IPS DF 6.9 (cell line): Measurements from ENCODE around the gene ACADS.

Experiments used
- DNase-seq: peaks from one replicate; pipeline ENCODE4 v3.0.0-alpha.2; 2013; ENCODE audit warnings: low read depth, low spot score
- H3K27ac ChIP-seq: one replicate; pipeline ENCODE4 v1.5.1; 2013; ENCODE audit warnings: low read length, control low read depth
- H3K27me3 ChIP-seq: 2 replicates; pipeline ENCODE4 v1.6.1; 2013; ENCODE audit warnings: mild to moderate bottlenecking, low read length; ENCODE audit not compliant: control insufficient read depth, insufficient read depth
- H3K36me3 ChIP-seq: 2 replicates; pipeline ENCODE4 v1.6.1; 2013; ENCODE audit warnings: low read length; ENCODE audit not compliant: control insufficient read depth, insufficient read depth
- H3K4me1 ChIP-seq: 2 replicates; pipeline ENCODE4 v1.6.1; 2013; ENCODE audit warnings: low read length; ENCODE audit not compliant: control insufficient read depth, insufficient read depth
- H3K4me3 ChIP-seq: 2 replicates; pipeline ENCODE4 v1.5.1; 2013; ENCODE audit warnings: mild to moderate bottlenecking, low read length
- H3K9me3 ChIP-seq: 2 replicates; pipeline ENCODE4 v1.6.1; 2013; ENCODE audit warnings: low read length, inconsistent platforms; ENCODE audit not compliant: control insufficient read depth, insufficient read depth
- WGBS: extraction: QIAGEN DNeasy Blood & Tissue Kit; methylation state at CpG from one replicate; pipeline ENCODE4 v1.1.7; 2013; ENCODE audit warnings: mixed read lengths, missing lambda C conversion rate; ENCODE audit not compliant: insufficient read length, insufficient coverage; 5-methylcytosine and 5-hydroxymethylcytosine counted together

Gene ACADS

DNA sequence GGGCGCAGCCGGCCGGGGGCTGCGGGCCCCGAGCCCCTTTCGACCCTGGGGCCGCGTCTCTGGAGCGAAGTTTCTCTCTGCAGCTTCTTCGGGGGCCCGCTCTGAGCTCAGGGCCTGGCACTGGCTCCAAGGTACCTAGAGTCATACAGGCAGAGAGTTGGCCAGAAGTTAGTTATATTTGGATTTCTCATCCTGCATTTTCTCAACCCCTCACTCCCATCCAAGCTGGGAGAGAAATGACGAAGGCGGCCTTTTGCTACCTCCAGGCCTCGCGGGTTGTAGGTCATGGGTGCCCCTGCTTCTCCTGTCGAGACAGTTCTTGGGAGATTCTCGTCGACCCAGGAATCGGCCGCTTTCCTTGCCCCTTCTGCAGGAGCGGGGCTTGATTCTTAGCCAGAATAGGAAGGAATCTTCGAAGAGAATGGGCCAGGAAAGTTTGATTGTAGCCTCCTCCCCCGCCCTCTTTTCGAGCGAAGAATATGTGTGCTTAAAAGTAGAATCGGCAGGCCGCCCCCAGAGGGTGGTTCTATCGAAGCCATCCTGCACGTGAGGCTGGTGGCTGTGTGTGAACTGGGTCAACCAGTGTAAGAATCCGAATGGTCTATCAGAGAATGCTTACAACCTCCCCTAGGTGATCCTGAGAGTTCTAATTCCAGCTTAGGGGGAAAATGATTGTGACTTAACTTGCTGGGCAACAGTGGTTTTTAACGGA lies 37.9 kb upstream of the ACADS start:
- H3K9me3 ChIP-seq = no peaks in the 10 kb centered on the region
- no peaks in the 10 kb centered on the region for H3K27me3 ChIP-seq
- peak overlapping the region; percentile 95 for H3K4me3 ChIP-seq
- no peak overlapping the region for H3K27ac ChIP-seq
- peaks cover 1% of the 10 kb centered on the region; the same call in 1 of the 2 replicates for H3K4me1 ChIP-seq
- no peak for DNase-seq
- H3K36me3 ChIP-seq = no peaks in the 10 kb centered on the region
- WGBS = no CpG with 5 or more reads among the region's 31 CpGs

DNA sequence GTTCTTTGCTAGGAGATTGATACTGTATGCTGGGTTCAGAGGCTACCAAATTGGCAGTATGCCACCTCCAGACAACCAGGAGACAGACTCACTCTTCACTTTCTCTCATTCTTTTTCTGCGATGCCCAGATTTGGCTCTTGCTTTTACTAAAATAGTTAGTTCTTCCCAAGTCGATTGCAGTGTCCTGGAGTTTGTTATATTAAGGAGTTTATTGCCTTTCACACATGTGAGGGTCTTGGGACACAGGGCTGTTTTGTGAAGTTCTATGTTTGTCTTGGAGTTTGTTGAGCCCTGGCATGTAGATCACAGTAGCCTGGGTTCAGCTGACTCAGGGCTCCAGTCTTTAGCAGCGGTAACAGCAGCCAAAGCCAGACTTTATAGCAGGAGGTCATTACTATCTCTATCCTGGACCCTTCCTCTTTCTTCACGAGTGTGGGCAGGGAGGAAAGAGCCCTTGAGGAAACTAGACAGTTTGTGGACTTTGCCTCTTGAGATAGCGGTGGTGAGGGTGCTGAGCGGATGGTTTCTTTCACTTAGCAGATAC lies 37.0 kb upstream of the ACADS start:
- Histone ChIP-seq H3K27ac (no peak overlapping the region), H3K9me3 (no peaks in the 10 kb centered on the region), H3K4me1 (peaks cover 3% of the 10 kb centered on the region), H3K27me3 (no peaks in the 10 kb centered on the region), H3K36me3 (no peaks in the 10 kb centered on the region), H3K4me3 (peak overlapping the region; percentile 7; the same call in 1 of the 2 replicates)
- no peak for DNase-seq
- no CpG with 5 or more reads among the region's 6 CpGs for WGBS

DNA sequence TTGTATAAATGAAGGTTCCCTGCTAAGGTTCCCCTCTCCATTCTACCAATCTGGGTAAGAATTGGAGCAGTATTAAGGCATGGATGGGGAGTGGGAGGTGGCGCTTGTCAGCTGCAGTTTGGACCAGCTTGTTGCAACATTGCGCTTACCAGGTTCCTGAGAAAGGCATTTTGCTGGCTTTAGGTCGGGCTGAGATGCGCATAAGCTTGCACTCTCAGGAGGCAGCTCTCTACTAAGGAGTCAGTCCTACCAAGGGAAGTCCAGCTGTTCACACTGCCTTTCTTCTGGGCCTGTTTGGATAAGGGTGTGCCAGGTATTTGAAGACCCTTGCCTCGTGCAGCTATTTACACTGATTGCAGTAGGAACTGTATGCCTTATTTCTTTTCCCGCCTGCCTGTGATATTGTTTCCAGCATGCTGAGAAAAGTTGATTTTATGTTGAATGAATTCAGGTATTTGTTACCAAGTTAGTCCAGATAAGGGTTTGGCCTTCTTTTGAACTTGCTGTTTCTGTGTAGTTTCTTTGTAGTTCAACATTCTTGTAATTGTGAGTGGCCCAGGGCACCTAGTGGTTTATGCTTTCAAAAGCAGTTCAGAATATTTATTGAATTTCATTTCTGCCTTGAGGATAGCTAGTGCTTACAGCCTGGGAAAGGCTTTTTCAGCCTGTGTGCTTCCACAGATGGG lies 36.1 kb upstream of the ACADS start:
- no peak overlapping the region for H3K4me3 ChIP-seq
- H3K27ac ChIP-seq = no peak overlapping the region
- H3K27me3 ChIP-seq = no peaks in the 10 kb centered on the region
- peaks cover 3% of the 10 kb centered on the region for H3K4me1 ChIP-seq
- no CpG with 5 or more reads among the region's 6 CpGs for WGBS
- no peaks in the 10 kb centered on the region for H3K9me3 ChIP-seq
- peaks cover 4% of the 10 kb centered on the region; the same call in 1 of the 2 replicates for H3K36me3 ChIP-seq
- no peak for DNase-seq

DNA sequence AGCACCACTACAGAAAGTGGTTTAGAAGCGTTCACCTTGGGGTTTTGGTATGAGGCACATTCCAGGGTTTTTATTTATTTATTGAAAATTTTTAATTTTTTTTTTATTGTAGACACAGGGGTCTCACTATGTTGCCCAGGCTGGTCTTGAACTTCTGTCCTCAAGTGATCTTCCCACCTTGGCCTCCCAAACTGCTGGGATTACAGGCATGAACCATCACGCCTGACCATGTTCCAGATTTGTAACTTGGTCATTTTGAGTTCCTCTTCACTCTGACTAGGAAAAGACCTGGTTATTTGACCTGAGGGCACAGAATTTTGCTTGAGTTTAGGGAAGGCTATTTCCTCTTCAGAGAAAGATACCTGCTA lies 35.6 kb upstream of the ACADS start:
- H3K27ac ChIP-seq = no peak overlapping the region
- no CpG with 5 or more reads among the region's 2 CpGs for WGBS
- no peak overlapping the region for H3K4me3 ChIP-seq
- H3K4me1 ChIP-seq = peaks cover 3% of the 10 kb centered on the region
- no peak for DNase-seq
- no peaks in the 10 kb centered on the region for H3K27me3 ChIP-seq
- H3K36me3 ChIP-seq = peaks cover 9% of the 10 kb centered on the region; the same call in 1 of the 2 replicates
- H3K9me3 ChIP-seq = no peaks in the 10 kb centered on the region

DNA sequence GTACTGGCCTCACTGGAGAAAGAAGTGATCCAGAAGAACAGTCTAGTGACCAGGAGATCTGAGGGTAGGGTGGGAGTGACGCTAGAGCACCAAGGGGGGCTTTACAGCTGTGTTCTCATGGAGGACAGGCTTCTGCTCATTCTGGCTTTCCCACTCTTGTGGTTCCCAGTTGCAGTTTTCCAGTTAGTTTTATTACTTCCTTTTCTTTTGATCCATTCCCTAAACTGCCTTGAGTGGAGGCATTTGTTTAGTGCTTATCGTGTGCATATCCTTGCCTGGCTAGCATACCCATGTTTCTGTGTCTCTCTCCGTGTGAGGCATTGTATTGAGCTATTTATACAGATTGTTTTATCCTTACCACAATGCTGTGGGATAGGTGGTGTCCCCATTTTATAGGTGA lies 34.6 kb upstream of the ACADS start:
- Histone ChIP-seq H3K27ac (no peak overlapping the region), H3K27me3 (no peaks in the 10 kb centered on the region), H3K36me3 (peaks cover 14% of the 10 kb centered on the region; the same call in 1 of the 2 replicates), H3K4me1 (peaks cover 3% of the 10 kb centered on the region), H3K9me3 (no peaks in the 10 kb centered on the region), H3K4me3 (no peak overlapping the region)
- no peak for DNase-seq
- WGBS = no CpG with 5 or more reads among the region's 3 CpGs

DNA sequence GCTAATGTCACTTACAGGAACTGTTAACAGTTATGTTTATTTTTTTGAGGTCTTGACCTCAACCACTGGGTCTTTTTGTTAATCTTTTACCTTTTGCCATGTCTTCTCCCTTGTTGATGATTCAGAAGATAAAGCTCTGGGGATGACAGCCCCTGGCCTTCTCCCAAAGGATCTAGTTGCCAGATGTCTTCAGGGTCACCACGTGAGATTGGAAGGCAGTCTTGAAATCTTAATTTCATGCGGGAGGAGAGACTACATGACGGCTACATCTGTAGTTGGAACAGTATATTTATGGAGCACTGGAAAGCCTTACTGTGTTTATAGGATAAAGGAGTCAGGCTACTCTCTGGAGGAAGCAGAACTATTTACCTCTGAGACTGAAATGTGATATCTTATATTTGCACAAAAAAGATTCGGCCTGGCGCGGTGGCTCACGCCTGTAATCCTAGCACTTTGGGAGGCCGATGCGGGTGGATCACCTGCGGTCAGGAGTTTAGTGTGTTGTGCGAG lies 33.0 kb upstream of the ACADS start:
- Histone ChIP-seq H3K4me3 (no peak overlapping the region), H3K27ac (no peak overlapping the region), H3K36me3 (peaks cover 21% of the 10 kb centered on the region; the same call in 1 of the 2 replicates), H3K9me3 (no peaks in the 10 kb centered on the region), H3K4me1 (peaks cover 3% of the 10 kb centered on the region), H3K27me3 (no peaks in the 10 kb centered on the region)
- no peak for DNase-seq
- no CpG with 5 or more reads among the region's 11 CpGs for WGBS

DNA sequence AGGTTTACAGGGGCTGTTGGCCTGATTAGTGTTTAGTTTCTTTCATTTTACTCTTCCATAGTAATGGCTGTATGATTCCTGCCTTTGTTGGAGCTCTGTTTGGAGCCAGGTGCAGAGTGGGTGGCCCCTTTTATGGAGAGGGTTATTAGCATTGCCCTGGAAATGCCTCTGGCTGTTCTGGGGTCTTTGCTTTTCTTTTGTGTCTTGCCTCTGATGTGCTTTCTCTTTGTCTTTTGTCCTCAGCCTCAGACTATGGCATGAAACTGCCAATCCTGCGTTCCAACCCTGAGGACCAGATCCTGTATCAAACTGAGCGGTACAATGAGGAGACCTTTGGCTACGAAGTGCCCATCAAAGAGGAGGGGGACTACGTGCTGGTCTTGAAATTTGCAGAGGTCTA lies 31.8 kb upstream of the ACADS start:
- no peak overlapping the region for H3K27ac ChIP-seq
- H3K4me3 ChIP-seq = no peak overlapping the region
- H3K4me1 ChIP-seq = peaks cover 3% of the 10 kb centered on the region
- H3K27me3 ChIP-seq = no peaks in the 10 kb centered on the region
- WGBS = no CpG with 5 or more reads among the region's 4 CpGs
- H3K36me3 ChIP-seq = peaks cover 28% of the 10 kb centered on the region
- no peak for DNase-seq
- no peaks in the 10 kb centered on the region for H3K9me3 ChIP-seq

DNA sequence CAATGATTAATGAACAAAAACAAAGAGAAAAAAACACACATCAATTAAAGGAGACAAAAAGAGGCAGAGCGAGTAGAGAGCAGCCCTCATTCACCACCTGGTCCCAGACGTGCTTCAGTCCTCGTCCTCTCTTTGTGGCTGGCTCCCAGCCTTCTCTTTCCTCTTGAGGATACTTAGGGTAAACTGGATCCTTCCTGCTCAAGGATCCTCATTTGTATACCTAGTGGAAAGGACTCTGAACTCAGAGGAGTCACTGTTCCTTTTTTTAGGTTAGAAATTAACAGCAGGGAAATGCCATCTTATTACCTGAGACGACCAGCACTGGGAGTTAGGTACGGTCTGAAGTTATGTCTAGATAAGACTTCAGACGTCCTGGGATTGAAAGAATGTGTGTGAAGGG lies 29.0 kb upstream of the ACADS start:
- H3K27ac ChIP-seq = no peak overlapping the region
- DNase-seq = no peak
- 100% methylated on average over 1 of the region's 6 CpGs for WGBS
- no peaks in the 10 kb centered on the region for H3K9me3 ChIP-seq
- H3K4me3 ChIP-seq = no peak overlapping the region
- peaks cover 43% of the 10 kb centered on the region for H3K36me3 ChIP-seq
- H3K4me1 ChIP-seq = peaks cover 3% of the 10 kb centered on the region
- H3K27me3 ChIP-seq = no peaks in the 10 kb centered on the region

DNA sequence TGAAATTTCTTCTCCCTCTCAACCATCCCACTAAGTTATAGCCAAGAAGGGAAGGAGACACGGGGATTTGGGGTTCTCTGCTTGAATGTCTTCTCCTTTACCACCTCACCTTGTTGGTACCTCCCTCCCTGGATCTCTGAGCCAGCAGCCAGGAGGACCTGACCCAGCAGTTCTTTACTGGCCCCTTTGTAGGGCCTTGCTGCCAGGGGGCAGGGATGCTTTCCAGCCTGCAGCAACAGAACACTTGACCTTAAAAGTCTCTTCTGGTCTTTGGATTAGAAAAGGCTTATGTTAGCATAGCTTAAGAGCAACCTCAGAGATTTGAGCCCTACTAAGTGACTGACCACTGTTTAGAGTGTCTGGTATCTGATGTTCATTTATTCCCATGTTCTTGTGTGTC lies 28.3 kb upstream of the ACADS start:
- WGBS = no CpG with 5 or more reads among the region's 1 CpG
- Histone ChIP-seq H3K27ac (no peak overlapping the region), H3K4me1 (peaks cover 3% of the 10 kb centered on the region), H3K27me3 (no peaks in the 10 kb centered on the region), H3K4me3 (no peak overlapping the region), H3K36me3 (peaks cover 46% of the 10 kb centered on the region), H3K9me3 (no peaks in the 10 kb centered on the region)
- no peak for DNase-seq

DNA sequence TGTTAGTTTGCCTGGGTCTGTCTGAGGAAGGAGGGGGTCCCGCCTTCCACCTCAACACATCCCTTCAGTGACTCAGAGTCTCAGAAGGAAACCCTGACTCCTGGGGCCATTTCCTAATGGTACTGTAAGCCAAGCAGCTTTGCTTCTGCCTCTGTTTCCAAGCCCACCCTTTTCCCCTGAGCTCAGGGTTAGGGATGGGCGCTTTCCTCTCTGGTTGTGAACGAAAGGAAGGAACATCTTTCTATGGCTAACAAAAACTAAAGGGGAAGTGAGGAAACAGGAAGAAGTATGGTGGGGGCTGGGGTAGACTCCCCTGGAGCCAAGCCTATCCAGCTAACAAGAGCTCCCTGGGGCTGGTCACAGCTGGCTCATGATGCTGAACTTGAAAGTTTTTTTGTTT lies 27.0 kb upstream of the ACADS start:
- Histone ChIP-seq H3K27ac (no peak overlapping the region), H3K4me3 (no peak overlapping the region), H3K27me3 (no peaks in the 10 kb centered on the region), H3K9me3 (no peaks in the 10 kb centered on the region), H3K36me3 (peaks cover 52% of the 10 kb centered on the region), H3K4me1 (no peaks in the 10 kb centered on the region; the same call in 1 of the 2 replicates)
- no peak for DNase-seq
- WGBS = no CpG with 5 or more reads among the region's 3 CpGs
